ENCODE measurements around the gene SLC17A1. TPM values are rescaled to one million over a fixed set of nuclear protein-coding genes. Genes with fewer than 3 reads are reported as not detected.

SLC17A1 gene
- total and polyA plus RNA-seq, 2 of the 4 experiments (the other 2 are of a cell fraction), result not detected

GRCh38 chr6:25745836-25746235, 86.0 kb downstream of the SLC17A1 start:
- no peak overlapping the region for H3K4me3 ChIP-seq (ENCODE audit: insufficient read depth, low read depth, low read length)
- H4K8ac ChIP-seq (ENCODE audit: low read depth in 2 of 2, low read length in 2 of 2), result no peak overlapping the region
- H3K56ac ChIP-seq (ENCODE audit: extremely low read depth, insufficient read depth, low read length), result no peak overlapping the region
- WGBS, 2 experiments (ENCODE audit: extremely low coverage in 2 of 2, insufficient read length in 1 of 2), result no CpG with 5 or more reads among the region's 4 CpGs
- H3K27ac ChIP-seq (ENCODE audit: insufficient read depth, low read length), result no peak overlapping the region
- no peak overlapping the region for H3K4ac ChIP-seq (ENCODE audit: low read depth, low read length)
- TF ChIP-seq MAFK (IDR thresholded peaks at IDR 0.05; ENCODE audit: low read depth, low read length) (no peak), CEBPB (IDR thresholded peaks at IDR 0.05; ENCODE audit: low read depth, low read length) (peak; percentile 80)
- no peak for DNase-seq
- no peak overlapping the region for H3K23ac ChIP-seq (ENCODE audit: low read depth, low read length)
- no peaks in the 10 kb centered on the region for H3K36me3 ChIP-seq (ENCODE audit: control insufficient read depth, insufficient read depth, low read length)
- no peak overlapping the region for H2BK5ac ChIP-seq (ENCODE audit: low read depth, low read length, poor library complexity, severe bottlenecking)
- no peak overlapping the region for H3K18ac ChIP-seq (ENCODE audit: low read depth, low read length)
- no TSS peak for BruUV-seq (replicated peaks)
- H2AFZ ChIP-seq (replicated peaks; ENCODE audit: low read length, poor library complexity), result no peak overlapping the region
- dilution Hi-C loops (cut with HindIII; ENCODE audit: low sequenced_read_pairs, unreplicated experiment) (no loop called here), in situ Hi-C loops (cut with MboI; ENCODE audit: low sequenced_read_pairs) (no loop called here), intact Hi-C loops (cut with micrococcal nuclease) (no loop called here)
- POLR2A ChIA-PET (ENCODE audit: unreplicated experiment), result no interaction called here
- H2AK9ac ChIP-seq (replicated peaks; ENCODE audit: low read depth, low read length, poor library complexity), result no peak overlapping the region
- ATAC-seq (ENCODE audit: low read depth), result no peak
- no peaks in the 10 kb centered on the region for H3K27me3 ChIP-seq (ENCODE audit: control insufficient read depth, insufficient read depth, low read length)
- no peak overlapping the region for H2BK120ac ChIP-seq (ENCODE audit: low read depth, low read length)
- no peaks in the 10 kb centered on the region for H4K20me1 ChIP-seq (ENCODE audit: insufficient read depth, low read length)
- no peak overlapping the region for H2BK15ac ChIP-seq (ENCODE audit: low read depth, low read length)
- CTCF ChIA-PET, result no interaction called here
- no peak overlapping the region for H2AK5ac ChIP-seq (ENCODE audit: low read depth, low read length)
- H3K79me1 ChIP-seq (ENCODE audit: low read depth in 1 of 2, low read length in 2 of 2), result no peaks in the 10 kb centered on the region
- no peak overlapping the region for H3K14ac ChIP-seq (replicated peaks; ENCODE audit: low read depth, low read length)
- H3K4me2 ChIP-seq (ENCODE audit: low read depth, low read length), result no peak overlapping the region
- H3K9me1 ChIP-seq (ENCODE audit: insufficient read depth, low read length), result no peaks in the 10 kb centered on the region
- no peak overlapping the region for H3K9ac ChIP-seq (ENCODE audit: low read depth, low read length)
- H4K91ac ChIP-seq (ENCODE audit: insufficient read depth, low read depth, low read length), result no peak overlapping the region
- no peak overlapping the region for H4K5ac ChIP-seq (ENCODE audit: low read depth, low read length)
- H2BK20ac ChIP-seq (ENCODE audit: low read depth, low read length), result no peak overlapping the region
- H3K9me3 ChIP-seq (ENCODE audit: control insufficient read depth, insufficient read depth, low read length), result no peaks in the 10 kb centered on the region
- H3K4me1 ChIP-seq (ENCODE audit: control insufficient read depth, insufficient read depth, low read length), result no peaks in the 10 kb centered on the region
